Natural killer cell (primary cell): ENCODE results near the gene RNU1-2. TPM values are rescaled to one million over a fixed set of nuclear protein-coding genes. Genes with fewer than 3 reads are reported as not detected.
"Not testable (repeated sequence)": the region's sequence is repeated elsewhere in the genome, so short reads cannot be mapped to it uniquely, and the experiment has no call there.

ENCODE experiments used
- ATAC-seq, 3 donors: fragments of 150-1000 bp in 2 of 3; fragments of 200-7000 bp in 1 of 3; cut with Tn5 transposase; 1 replicate in 1 of 3; 2 replicates in 2 of 3; pipeline ENCODE4 v1.10.0; 2021; ENCODE audit warnings: mild to moderate bottlenecking in 2 of 3, moderate library complexity in 2 of 3
- DNase-seq, 2 donors: peaks; one replicate each; pipeline versions ENCODE4 v3.0.0 to v3.0.0-alpha.2; 2013 to 2021; ENCODE audit warnings: mixed read lengths in 1 of 2
- H3K27ac ChIP-seq: one replicate; pipeline ENCODE4 v1.5.1; 2013; ENCODE audit warnings: mild to moderate bottlenecking, low read length
- H3K27me3 ChIP-seq: one replicate; pipeline ENCODE4 v1.6.1; 2013; ENCODE audit warnings: low read length; ENCODE audit not compliant: control insufficient read depth, insufficient read depth
- H3K36me3 ChIP-seq: one replicate; pipeline ENCODE4 v1.6.1; 2013; ENCODE audit warnings: low read length; ENCODE audit not compliant: control insufficient read depth, insufficient read depth
- H3K4me1 ChIP-seq: one replicate; pipeline ENCODE4 v1.6.1; 2013; ENCODE audit warnings: low read length; ENCODE audit not compliant: control insufficient read depth, insufficient read depth
- H3K4me3 ChIP-seq: one replicate; pipeline ENCODE4 v1.5.1; 2013; ENCODE audit warnings: low read length
- H3K9me3 ChIP-seq: one replicate; pipeline ENCODE4 v1.6.1; 2013; ENCODE audit warnings: low read length; ENCODE audit not compliant: control insufficient read depth, insufficient read depth
- H3K27ac Mint-ChIP-seq, 2 donors: one replicate each; pipeline ENCODE4 v1.8.0; 2022; ENCODE audit warnings: mild to moderate bottlenecking in 2 of 2, mixed read lengths in 2 of 2, moderate library complexity in 1 of 2
- H3K27me3 Mint-ChIP-seq, 2 donors: one replicate each; pipeline ENCODE4 v1.8.0; 2022; ENCODE audit warnings: low read depth in 2 of 2, mixed read lengths in 2 of 2
- H3K36me3 Mint-ChIP-seq: one replicate; pipeline ENCODE4 v1.8.0; 2022; ENCODE audit warnings: mixed read lengths
- H3K4me1 Mint-ChIP-seq, 2 donors: one replicate each; pipeline ENCODE4 v1.8.0; 2022; ENCODE audit warnings: mixed read lengths in 2 of 2
- H3K4me3 Mint-ChIP-seq: one replicate; pipeline ENCODE4 v1.8.0; 2022; ENCODE audit warnings: mild to moderate bottlenecking, moderate library complexity, mixed read lengths
- H3K9me3 Mint-ChIP-seq, 2 donors: one replicate each; pipeline ENCODE4 v1.8.0; 2022; ENCODE audit warnings: mixed read lengths in 2 of 2
- WGBS: methylation state at CpG from one replicate; pipeline ENCODE4 v1.1.7; 2013; ENCODE audit warnings: missing lambda C conversion rate; ENCODE audit not compliant: insufficient coverage; 5-methylcytosine and 5-hydroxymethylcytosine counted together
- intact Hi-C: fragments of 100-400 bp; cut with micrococcal nuclease; formaldehyde crosslinking; loops from one replicate; pipeline ENCODE4 v1.14.2; 2022
- total RNA-seq, 4 donors: library from RNA; stranded (reverse); fragments of 120-200 nt in 1 of 4; gene quantifications; one replicate each; pipeline versions ENCODE4 v1.2.3 to v1.2.4, GENCODE V29; 2013 to 2022
- TF ChIP-seq, protein P1 (sequence below): fragments of 200-600 bp; IDR thresholded peaks from one replicate; pipeline ENCODE4 v1.8.0; 2022; ENCODE audit warnings: antibody characterized with exemption

The RNU1-2 gene
- total RNA-seq, 3 donors from 2014 or later (not counting 1 experiment from before 2014, with no cell fraction given), result 2,937 to 3,261 (median 3,038) TPM

DNA sequence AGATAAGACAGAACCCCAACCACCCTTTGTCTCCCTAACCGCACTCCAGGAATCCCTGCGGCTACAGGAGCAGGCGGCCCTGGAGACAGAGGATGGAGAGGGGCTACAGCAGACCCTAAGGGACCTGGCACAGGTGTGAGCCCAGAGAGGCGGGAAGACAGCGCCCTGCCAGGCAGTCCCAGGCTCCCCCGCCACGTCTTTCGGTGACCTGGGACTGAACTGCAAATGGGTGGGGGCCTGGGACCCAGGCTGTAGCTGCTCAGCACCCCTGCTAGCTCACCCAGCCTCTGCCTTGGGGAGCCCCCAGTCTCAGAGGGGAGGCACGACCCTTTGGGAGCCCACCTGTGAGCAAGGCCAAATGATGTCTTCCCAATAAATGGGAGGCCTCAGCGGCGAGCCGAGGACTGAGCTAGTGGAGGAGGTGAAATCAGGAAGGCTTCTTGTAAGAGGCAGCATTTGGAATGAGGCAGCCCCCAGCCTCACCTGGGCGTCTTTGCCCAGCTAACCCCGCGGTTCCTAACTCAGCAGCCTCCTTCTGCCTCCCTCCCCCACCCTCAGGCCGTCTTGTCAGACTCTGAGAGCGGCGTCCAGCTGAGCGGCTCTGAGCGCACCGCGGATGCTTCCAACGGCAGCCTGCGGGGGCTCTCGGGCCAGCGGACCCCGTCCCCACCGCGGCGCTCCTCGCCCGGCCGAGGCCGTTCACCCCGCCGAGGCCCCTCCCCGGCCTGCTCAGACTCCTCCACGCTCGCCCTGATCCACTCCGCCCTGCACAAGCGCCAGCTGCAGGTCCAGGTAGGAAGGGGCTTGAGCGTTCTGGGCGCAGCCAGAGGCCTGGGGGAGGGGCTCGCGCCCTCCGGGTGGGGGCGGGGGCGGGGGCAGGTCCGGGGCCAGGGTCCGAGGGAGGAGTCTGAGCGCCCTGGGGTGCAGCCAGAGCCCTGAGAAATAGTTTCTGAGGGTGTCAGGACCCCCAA lies 42.9 kb downstream of the RNU1-2 start:
- Mint-ChIP-seq H3K9me3 (no peaks in the 10 kb centered on the region), H3K4me1 (no peaks in the 10 kb centered on the region), H3K27me3 (no peaks in the 10 kb centered on the region), H3K27ac (no peak overlapping the region), H3K36me3 (no peaks in the 10 kb centered on the region), H3K4me3 (no peak overlapping the region)
- TF ChIP-seq, protein P1, sequence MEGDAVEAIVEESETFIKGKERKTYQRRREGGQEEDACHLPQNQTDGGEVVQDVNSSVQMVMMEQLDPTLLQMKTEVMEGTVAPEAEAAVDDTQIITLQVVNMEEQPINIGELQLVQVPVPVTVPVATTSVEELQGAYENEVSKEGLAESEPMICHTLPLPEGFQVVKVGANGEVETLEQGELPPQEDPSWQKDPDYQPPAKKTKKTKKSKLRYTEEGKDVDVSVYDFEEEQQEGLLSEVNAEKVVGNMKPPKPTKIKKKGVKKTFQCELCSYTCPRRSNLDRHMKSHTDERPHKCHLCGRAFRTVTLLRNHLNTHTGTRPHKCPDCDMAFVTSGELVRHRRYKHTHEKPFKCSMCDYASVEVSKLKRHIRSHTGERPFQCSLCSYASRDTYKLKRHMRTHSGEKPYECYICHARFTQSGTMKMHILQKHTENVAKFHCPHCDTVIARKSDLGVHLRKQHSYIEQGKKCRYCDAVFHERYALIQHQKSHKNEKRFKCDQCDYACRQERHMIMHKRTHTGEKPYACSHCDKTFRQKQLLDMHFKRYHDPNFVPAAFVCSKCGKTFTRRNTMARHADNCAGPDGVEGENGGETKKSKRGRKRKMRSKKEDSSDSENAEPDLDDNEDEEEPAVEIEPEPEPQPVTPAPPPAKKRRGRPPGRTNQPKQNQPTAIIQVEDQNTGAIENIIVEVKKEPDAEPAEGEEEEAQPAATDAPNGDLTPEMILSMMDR, result no peak
- no peak for ATAC-seq
- intact Hi-C loops, result no loop called here
- Histone ChIP-seq H3K4me3 (no peak overlapping the region), H3K36me3 (peaks cover 4% of the 10 kb centered on the region), H3K4me1 (no peaks in the 10 kb centered on the region), H3K9me3 (no peaks in the 10 kb centered on the region), H3K27ac (no peak overlapping the region), H3K27me3 (no peaks in the 10 kb centered on the region)
- DNase-seq, result no peak
- WGBS, result 95% methylated on average over 51 of the region's 51 CpGs

DNA sequence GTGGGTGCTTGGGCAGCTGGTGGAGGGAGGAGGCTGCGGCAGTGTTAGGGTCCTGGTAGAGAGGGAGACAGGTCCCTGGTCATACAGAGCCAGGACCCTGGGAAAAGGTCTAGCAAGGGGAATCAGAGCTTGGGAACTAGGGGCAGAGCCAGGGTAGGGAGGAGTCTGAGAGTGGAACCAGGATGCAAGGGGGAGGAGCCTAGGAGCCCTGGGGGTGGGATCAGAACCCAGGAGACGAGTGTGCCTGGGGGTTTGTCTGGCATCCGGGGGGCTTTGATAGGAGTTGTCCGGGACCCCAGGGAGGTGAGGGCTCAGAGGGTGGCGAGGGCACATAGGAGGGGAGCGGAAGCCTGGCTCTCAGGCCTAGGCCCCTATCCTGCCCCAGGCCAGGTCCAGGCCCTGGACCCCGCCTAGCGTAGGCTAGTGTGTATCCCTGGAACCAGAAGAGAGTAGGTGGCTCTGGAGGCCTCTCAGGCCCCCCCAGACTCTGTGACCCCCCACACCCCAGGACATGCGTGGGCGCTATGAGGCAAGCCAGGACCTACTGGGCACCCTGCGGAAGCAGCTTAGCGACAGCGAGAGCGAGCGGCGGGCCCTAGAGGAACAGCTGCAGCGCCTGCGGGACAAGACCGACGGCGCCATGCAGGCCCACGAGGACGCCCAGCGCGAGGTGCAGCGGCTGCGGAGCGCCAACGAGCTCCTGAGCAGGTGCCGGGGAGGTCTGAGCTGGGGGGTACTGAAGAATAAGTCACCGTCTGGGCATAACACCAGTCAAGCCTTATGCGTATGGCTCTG lies 43.8 kb downstream of the RNU1-2 start:
- H3K27ac ChIP-seq, H3K4me1 Mint-ChIP-seq, H3K9me3 ChIP-seq, H3K27ac Mint-ChIP-seq, H3K36me3 ChIP-seq, DNase-seq, H3K4me1 ChIP-seq, intact Hi-C loops, H3K9me3 Mint-ChIP-seq, H3K36me3 Mint-ChIP-seq, H3K27me3 ChIP-seq, H3K4me3 Mint-ChIP-seq, H3K4me3 ChIP-seq, H3K27me3 Mint-ChIP-seq: not testable (repeated sequence)
- WGBS, result 97% methylated on average over 32 of the region's 32 CpGs
- peak in 1 of 3 donors; percentile 22 for ATAC-seq

DNA sequence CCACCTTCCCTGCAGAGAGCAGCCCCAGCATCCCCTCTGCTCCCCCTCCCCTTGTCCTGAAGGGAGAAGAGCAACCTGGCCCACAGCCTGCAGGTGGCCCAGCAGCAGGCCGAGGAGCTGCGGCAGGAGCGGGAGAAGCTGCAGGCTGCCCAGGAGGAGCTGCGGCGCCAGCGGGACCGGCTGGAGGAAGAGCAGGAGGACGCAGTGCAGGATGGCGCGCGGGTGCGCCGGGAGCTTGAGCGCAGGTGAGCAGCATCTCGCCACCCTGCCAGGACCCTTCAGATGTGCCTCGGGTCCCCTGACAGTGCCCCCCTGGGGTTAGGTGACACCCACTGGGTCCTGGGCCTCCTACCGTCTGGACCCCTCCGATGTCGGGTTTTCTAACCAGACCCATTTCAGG lies 48.3 kb downstream of the RNU1-2 start:
- intact Hi-C loops, result no loop called here
- Histone ChIP-seq H3K4me1 (no peaks in the 10 kb centered on the region), H3K9me3 (no peaks in the 10 kb centered on the region), H3K27me3 (no peaks in the 10 kb centered on the region), H3K4me3 (no peak overlapping the region), H3K36me3 (no peaks in the 10 kb centered on the region), H3K27ac (no peak overlapping the region)
- ATAC-seq (no peak), DNase-seq (no peak)
- TF ChIP-seq, protein P1, result no peak
- Mint-ChIP-seq H3K27me3 (no peaks in the 10 kb centered on the region), H3K4me3 (no peak overlapping the region), H3K36me3 (no peaks in the 10 kb centered on the region), H3K4me1 (no peaks in the 10 kb centered on the region), H3K27ac (no peak overlapping the region), H3K9me3 (no peaks in the 10 kb centered on the region)
- WGBS, result 96% methylated on average over 19 of the region's 19 CpGs

DNA sequence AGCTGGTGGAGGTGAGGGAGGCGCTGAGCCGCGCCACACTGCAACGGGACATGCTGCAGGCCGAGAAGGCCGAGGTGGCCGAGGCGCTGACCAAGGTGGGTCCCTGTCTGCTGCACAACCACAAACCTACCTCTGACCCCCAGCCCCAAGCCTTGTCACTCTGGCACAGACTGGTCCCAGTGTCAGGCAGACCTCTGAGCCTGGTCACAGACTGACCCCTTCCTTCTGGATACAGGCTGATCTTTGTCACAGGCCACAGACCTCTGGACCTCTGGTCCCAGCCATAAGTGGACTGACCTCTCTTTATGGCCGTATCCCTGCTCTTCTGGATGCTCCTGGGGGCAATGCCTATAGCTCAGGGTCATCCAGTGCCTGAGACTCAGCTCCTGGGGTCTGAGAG lies 49.7 kb downstream of the RNU1-2 start:
- intact Hi-C loops, H3K9me3 Mint-ChIP-seq, H3K36me3 ChIP-seq, H3K36me3 Mint-ChIP-seq, H3K4me1 ChIP-seq, H3K27ac Mint-ChIP-seq, H3K4me1 Mint-ChIP-seq, DNase-seq, H3K4me3 ChIP-seq, H3K4me3 Mint-ChIP-seq, H3K27me3 ChIP-seq, H3K9me3 ChIP-seq, H3K27ac ChIP-seq, H3K27me3 Mint-ChIP-seq: not testable (repeated sequence)
- 82% methylated on average over 1 of the region's 9 CpGs for WGBS
- peak in 1 of 3 donors; percentile 40 for ATAC-seq

Other genes with a start within 250 kb of the RNU1-2 start
- gene RNU1-3, start 229.0 kb upstream of the RNU1-2 start, total RNA-seq, result 1,000 to 10,000 TPM; 2,937 to 3,261 (median 3,038) TPM
- gene RNU1-4, start 155.5 kb upstream of the RNU1-2 start, total RNA-seq, result 1,000 to 10,000 TPM; 2,937 to 3,261 (median 3,038) TPM
- 10 to 100 TPM; 51.7 to 62.9 (median 59.1) TPM for gene CROCC, start 26.0 kb downstream of the RNU1-2 start, total RNA-seq
- under 1 TPM in 1 of 3 donors, not detected in 2; 0.15 TPM for gene MFAP2, start 84.6 kb downstream of the RNU1-2 start, total RNA-seq
- 10 to 100 TPM; 38.7 to 53.6 (median 42.8) TPM for gene ATP13A2, start 115.9 kb downstream of the RNU1-2 start, total RNA-seq
- gene SDHB, start 158.1 kb downstream of the RNU1-2 start, total RNA-seq, result 10 to 100 TPM; 56.8 to 62.6 (median 59.5) TPM
- gene PADI2, start 223.5 kb downstream of the RNU1-2 start, total RNA-seq, result 1 to 10 TPM in 1 of 3 donors, under 1 TPM in 2; 0.56 to 2.5 (median 0.88) TPM